Astrocyte of the spinal cord (primary cell): ENCODE measurements around the gene APPBP2.

Experiments
- DNase-seq: peaks from one replicate; pipeline ENCODE4 v3.0.0; 2011; ENCODE audit warnings: low read depth, low spot score
- H3K4me3 ChIP-seq: 2 replicates; pipeline ENCODE4 v1.5.1; 2011; ENCODE audit warnings: low read depth, mild to moderate bottlenecking, low read length, moderate library complexity
- in situ Hi-C: cut with HindIII; loops from 2 replicates; pipeline ENCODE4 v1.10.0; 2017; ENCODE audit warnings: low sequenced_read_pairs
- TF ChIP-seq, protein P1 (sequence below): IDR thresholded peaks from 2 replicates; pipeline ENCODE4 v1.5.1; 2012; ENCODE audit warnings: low read depth, mild to moderate bottlenecking, low read length, inconsistent platforms

The APPBP2 gene

DNA sequence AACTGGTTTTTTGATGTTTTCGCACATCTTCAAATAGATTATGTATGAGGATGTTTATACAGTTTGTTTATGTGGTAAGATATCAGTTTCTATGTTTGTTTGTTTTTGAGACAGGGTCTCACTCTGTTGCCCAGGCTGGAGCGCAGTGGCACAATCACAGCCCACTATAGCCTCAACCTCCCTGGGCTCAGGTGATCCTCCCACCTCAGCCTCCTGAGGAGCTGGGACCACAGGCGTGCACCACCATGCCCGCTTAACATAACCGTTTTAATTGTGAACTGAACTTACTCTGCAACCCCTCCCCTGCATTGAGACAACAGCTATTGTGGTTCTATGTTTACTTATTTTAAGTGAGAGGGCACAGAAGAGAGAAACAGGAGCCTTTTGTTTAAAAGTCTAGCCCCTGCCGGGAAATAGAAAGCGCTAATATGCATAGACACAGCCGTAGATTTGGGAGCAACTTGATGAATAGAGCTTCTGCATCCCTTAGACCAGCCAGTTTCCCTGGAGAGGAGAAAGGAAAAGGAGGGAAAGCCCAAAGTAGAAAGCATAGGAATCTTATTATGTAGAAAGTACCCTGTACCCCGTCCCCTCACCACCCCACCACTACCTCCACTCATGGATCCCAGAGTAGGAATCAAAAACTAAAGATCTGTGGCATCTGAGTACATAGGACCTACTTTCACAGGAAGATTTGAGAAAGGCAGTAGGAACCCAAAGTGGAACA lies 19.6 kb upstream of the APPBP2 start:
- DNase-seq: no peak
- TF ChIP-seq, protein P1, sequence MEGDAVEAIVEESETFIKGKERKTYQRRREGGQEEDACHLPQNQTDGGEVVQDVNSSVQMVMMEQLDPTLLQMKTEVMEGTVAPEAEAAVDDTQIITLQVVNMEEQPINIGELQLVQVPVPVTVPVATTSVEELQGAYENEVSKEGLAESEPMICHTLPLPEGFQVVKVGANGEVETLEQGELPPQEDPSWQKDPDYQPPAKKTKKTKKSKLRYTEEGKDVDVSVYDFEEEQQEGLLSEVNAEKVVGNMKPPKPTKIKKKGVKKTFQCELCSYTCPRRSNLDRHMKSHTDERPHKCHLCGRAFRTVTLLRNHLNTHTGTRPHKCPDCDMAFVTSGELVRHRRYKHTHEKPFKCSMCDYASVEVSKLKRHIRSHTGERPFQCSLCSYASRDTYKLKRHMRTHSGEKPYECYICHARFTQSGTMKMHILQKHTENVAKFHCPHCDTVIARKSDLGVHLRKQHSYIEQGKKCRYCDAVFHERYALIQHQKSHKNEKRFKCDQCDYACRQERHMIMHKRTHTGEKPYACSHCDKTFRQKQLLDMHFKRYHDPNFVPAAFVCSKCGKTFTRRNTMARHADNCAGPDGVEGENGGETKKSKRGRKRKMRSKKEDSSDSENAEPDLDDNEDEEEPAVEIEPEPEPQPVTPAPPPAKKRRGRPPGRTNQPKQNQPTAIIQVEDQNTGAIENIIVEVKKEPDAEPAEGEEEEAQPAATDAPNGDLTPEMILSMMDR: no peak
- H3K4me3 ChIP-seq: no peak overlapping the region
- in situ Hi-C loops: no loop called here

DNA sequence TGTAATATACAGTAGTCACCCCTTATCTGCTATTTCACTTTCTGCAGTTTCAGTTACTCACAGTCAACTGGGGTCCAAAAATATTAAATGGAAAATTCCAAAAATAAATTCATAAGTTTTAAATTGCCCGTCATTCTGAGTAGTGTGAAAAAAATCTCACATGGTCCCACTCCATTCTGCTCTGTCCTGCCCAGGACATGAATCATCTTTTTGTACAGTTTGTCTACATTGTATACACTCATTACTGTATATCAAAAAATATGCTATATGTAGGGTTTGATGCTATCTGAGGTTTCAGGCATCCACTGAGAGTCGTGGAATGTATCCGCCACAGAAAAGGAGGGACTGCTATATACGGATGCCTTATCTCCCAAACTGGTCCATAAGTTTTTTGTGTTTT lies 16.0 kb upstream of the APPBP2 start:
- DNase-seq: no peak
- TF ChIP-seq, protein P1: no peak
- in situ Hi-C loops: no loop called here
- H3K4me3 ChIP-seq: no peak overlapping the region

DNA sequence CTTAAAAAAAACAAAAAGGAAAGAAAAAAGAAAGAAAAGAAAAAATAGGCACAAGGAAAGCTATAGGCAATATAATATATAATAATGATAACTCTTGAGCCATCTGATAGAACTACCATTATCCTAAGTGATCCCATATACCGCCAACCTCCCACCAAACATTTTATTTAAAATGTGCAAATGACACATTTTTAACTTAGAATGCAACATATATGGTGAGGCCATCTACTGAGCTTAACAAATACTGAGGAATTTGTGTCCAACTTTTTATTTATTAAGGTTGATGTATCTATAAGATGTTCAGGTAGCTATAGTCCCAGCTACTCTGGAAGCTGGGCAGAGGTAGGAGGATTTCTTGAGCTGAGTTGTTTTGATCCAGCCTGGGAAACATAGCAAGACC lies 14.4 kb upstream of the APPBP2 start:
- H3K4me3 ChIP-seq: no peak overlapping the region
- TF ChIP-seq, protein P1: no peak
- DNase-seq: no peak
- in situ Hi-C loops: no loop called here

DNA sequence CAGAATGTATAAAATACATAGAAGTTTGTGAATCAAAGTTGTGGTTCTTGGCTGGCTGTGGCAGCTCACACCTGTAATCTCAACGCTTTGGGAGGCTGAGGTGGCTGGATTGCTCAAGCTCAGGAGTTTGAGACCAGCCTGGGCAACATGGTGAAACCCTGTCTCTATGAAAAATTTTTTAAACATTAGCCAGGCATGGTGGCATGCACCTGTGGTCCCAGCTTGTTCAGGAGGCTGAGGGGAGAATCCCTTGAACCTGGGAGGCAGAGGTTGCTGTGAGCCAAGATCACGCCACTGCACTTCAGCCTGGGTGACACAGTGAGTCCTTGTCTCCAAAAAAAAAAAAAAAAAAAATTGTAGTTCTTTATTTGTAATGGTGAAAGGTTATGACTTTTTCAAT lies 13.8 kb upstream of the APPBP2 start:
- no peak for DNase-seq
- in situ Hi-C loops: no loop called here
- H3K4me3 ChIP-seq: no peak overlapping the region
- TF ChIP-seq, protein P1: no peak

DNA sequence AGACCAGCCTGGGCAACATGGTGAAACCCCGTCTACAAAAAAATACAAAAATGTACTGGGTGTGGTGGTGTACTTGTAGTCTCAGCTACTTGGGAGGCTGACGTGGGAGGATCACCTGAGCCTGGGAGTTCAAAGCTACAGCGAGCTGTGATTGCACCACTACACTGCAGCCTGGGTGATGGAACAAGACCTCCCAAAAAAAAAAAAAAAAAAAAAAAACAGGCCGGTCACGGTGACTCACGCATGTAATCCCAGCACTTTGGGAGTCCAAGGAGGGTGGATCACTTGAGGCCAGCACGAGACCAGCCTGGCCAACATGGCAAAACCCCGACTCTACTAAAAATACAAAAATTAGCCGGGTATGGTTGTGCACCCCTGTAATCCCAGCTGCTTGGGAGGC lies 12.7 kb upstream of the APPBP2 start:
- in situ Hi-C loops: no loop called here
- H3K4me3 ChIP-seq: no peak overlapping the region
- TF ChIP-seq, protein P1: no peak
- DNase-seq: no peak

DNA sequence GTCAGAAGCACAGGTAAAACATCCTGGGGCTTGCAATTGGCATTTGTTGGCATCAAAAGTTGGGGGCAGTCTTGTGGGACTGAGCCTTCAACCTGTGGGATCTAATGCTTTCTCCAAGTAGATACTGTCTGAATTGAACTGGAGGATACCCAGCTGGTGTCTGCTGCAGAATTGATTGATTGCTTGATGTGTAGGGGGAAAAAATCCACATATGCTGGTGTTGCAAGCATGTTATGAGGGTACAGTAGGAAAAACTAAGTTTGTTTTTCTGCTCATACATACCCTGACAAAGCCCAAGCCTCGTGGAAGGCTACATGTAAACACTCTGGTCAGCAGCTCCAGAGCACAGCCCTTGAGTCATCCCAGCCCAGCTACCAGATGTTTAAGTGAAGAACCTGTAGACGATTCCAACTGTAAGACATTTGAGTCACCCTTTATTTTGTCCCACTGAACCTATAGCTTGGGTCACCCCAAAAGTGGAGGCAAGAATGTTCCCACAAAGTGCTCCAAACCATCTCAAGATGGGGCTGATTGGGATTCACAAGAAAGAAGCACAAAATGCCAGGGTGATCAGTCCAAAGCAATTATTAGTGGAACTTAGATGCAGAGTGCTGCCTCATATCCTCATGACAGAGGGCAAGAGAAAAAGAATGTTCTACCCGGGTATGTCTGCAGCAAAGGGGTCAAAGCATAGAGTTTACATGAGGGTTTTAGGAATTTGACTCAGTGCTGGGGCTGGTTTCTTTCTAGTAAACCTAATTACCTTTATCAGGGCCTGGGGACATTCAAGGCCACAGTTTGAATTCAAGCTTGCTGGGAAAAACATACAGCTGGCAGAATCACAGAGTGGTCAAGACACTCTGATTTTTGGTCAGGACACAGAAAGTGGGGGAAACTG lies 9.6 kb upstream of the APPBP2 start:
- H3K4me3 ChIP-seq: no peak overlapping the region
- in situ Hi-C loops: no loop called here
- TF ChIP-seq, protein P1: no peak
- peak; percentile 52 for DNase-seq
